Measurements from ENCODE around the gene GTF2F1.
"Not testable (repeated sequence)": the region's sequence is repeated elsewhere in the genome, so short reads cannot be mapped to it uniquely, and the experiment has no call there.

The GTF2F1 gene

DNA sequence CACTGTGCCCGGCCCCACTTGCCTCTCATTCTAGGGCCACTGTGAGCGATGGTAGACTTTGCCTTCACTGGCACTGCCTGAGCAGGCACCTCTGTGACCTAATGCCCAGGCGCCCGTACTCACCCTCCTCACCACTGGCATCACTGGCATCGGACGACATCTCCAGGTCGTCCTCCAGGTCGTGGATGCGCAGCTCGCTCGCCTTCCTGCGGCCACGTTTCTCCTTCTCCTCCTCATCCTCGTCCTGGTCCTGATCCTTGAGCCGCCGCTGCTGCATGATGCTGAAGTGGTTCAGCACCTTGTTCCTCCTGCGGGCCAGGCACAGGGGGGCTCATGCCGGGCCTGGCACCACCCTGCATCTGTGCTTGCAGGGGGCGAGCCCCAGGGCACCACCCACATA, 9.8 kb downstream of the GTF2F1 start:
- no peak for DNase-seq

DNA sequence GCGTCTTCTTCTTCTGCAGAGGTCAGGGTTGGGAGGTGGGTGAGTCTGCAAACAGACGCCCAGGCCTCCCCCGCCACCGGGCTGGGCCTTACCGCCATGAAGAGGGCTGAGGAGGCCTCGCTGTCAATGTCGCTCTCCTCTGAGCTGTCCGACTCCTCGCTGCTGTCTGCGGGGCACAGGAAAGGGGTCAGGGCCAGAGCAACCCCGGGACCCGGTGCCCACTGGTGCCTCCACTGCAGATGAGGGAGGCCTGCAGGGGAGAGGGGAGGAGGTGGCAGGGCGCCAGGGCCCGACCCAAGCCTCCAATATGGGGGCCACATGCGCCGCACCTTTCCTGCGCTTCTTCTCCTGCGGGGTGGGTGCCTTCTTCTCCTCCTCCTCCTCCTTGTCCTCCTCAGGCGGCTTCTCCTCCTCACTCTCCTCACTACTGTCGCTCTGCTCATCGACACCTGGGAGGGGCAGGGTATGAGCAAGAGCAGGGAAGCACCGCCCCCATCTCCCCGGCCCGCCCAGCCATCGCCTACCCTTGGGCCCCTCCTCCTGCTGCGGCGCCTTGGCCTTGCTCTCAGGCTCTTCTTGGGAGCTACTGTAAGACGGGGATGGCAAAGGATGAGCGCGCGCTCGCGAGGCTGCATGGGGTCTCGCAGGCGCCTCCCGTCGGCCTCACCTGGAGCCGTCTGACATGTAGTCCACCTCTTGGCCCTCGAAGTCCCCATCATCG, 11.8 kb downstream of the GTF2F1 start:
- no peak for DNase-seq

DNA sequence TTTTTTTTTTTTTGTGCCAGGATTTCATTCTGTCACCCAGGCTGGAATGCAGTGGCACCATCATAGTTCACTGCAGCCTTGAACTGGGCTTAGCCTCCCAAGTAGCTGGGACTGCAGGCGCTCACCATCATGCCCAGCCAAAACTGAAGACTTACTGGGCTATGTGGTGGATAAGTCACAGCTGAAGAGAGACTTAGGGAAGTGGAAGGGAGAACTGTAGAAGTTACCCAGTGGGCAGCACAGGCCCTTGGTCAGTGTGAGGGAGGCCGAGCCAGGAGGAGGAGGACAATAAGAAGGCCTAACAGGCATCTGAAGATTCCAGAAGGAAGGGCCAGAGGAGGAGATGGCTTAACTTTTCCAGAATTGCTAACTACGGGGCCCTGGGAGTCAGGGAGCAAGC, 13.2 kb downstream of the GTF2F1 start:
- DNase-seq: no peak

DNA sequence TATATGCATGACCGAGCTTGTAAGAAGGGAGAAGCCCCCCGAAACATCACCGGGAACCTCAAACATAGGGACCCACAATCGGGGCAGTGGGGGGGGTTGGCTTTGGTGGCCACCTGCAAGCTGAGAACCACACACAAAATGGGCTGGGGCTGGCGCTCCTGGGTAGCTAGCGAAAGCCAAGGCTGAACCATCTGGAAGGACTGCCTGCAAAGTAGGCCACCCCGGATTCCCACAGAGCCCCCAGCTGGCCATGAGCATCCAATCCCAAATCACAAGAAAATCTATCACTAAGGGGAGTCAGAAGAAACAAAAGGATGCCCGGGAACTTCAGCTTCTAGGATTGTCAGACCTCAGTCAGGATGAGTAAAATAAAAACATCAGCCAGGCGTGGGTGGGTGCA, 14.5 kb downstream of the GTF2F1 start:
- no peak for DNase-seq

DNA sequence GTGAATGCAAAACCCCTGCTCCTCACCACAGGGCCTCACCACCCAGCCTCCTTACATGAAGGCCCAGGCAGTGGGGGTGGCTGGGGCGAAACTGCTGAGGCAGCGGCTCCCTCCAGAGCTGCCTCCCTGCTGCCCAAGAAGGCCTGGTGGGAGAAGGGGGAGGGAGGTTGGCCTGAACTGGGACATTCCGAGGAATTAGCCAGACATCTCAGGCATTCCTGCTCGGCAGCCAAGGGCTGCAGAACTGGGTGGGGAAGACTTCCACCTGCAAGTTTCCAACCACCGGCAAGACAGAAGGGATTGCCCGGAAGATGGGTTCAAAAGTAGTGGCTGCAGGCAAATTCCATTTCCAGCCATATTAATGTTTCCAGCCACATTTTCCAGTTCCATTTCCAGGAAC, 14.9 kb downstream of the GTF2F1 start:
- DNase-seq: no peak

DNA sequence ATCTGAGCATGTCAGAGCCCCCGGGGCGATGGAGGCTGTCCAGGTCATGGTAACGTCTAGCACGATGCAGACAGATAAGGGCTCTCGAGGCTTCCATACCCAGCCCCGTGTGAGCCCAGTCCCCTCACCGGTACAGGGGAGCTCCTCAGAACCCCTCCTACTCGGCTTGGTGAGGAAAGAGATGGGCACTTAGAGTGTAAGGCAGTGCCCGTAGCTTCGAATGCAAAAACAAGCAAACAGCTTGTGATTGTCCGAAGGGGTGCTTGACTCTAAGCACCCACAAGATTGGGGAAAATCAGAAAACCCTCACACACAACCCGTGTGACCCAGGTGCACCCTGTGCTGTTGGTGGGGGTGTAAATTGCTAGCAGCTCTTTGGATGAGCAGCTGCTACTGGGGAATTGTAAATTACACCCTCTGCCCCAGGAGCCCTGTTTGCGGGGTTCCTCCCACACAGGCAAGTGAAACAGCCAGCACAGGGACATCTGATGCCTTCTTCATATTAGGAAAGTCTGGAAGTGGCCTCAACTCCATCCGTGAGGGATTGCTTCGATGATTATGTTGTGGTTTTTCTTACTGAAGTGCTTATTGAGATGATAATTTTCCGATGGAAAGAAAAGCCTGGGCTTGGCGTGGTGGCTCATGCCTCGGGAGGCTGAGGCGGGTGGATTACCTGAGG, 16.3 kb downstream of the GTF2F1 start:
- no peak for DNase-seq

DNA sequence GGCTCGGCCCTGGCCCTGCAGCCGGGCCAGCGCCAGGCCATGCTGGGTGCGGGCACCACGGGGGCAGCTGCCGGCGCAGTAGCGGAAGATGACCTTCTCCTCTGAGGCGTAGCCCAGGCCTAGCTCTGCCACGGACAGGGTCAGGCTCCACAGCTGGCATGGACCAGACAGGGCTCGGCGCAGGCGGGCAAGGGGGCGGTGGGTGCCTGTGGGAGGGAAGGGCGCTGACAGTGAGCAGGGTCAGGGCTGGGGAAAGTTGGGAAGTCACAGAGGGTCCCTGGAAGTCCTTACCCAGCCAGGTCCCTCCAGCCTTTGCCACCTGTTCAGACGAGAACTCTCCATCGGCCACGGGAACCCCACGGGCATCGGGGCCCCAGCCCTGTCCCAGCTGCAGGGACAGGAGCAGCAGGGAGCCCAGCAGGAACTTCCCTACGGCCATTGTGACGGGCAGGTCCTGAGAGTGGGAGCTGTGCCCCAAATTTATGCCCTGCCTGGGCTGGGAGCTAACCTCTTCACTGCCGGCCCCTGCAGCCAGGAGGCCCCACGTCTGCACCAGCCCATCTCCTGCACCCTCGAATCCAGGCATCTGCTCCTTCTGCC, 17.5 kb downstream of the GTF2F1 start, which contains the start of gene PSPN:
PSPN (minus strand) TSS at position 523 of the 600 bp plus-strand sequence; CDS start at position 439, 84 bp downstream.
- no peak for DNase-seq

DNA sequence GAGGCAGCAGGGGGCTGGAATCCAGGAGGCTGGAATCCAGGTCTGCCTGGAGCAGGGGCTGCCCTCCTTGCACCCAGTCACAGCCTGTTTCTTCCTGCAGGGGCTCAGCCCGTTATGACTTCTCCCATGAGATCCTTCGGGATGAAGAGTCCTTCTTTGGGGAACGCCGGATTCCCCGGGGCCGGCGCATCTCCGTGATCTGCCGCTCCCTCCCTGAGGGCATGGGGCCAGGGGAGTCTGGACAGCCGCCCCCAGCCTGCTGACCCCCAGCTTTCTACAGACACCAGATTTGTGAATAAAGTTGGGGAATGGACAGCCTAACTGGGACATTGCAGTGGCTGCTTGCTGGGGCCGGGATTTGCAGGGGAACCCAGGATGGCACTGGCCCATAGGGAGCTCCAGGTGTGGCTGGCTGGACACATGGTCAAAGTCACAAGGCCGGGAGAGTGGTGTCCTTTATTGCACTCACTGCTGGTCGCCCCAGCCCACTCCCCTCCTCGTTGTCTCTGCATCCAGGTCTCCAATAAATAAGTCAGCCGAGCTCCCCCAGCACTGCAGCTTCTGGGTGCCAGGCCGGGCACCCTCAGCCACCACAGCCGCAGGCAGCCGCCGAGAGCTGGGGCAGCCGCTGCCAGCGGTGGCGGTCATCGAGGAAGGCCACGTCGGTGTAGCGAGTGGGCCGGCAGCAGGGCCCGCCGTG, 18.1 kb downstream of the GTF2F1 start:
- DNase-seq: no peak

DNA sequence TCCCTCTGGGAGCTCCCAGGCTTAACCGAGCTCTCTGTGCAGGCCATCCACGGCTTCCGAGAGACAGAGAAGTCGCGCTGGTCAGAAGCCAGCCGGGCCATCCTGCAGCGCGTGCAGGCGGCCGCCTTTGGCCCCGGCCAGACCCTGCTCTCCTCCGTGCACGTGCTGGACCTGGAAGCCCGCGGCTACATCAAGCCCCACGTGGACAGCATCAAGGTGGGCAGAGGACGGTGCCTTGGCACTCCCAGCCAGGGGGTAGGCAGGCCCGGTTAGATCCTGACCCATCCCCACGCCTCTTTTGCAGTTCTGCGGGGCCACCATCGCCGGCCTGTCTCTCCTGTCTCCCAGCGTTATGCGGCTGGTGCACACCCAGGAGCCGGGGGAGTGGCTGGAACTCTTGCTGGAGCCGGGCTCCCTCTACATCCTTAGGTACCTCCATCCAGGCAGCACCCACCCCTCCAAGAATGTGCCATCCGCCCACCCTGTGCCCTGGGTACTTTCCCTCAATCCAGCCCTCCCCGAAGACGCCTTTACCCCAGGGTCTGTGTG, 18.7 kb downstream of the GTF2F1 start:
- DNase-seq: no peak

DNA sequence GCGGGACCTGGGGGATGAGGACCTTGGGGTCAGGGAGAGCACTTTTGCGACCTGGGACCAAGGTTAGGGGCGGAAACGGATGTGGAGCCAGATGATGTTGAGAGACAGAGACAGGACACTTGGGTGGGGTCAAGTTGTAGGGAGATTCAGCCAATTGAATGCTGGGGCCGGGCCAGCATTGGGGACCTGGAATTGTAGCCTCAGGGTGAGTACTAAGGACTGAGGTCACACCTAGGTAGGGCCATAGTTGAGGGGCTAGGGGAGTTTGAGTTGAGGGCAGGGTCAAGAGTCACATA, 19.2 kb downstream of the GTF2F1 start:
- DNase-seq: no peak

DNA sequence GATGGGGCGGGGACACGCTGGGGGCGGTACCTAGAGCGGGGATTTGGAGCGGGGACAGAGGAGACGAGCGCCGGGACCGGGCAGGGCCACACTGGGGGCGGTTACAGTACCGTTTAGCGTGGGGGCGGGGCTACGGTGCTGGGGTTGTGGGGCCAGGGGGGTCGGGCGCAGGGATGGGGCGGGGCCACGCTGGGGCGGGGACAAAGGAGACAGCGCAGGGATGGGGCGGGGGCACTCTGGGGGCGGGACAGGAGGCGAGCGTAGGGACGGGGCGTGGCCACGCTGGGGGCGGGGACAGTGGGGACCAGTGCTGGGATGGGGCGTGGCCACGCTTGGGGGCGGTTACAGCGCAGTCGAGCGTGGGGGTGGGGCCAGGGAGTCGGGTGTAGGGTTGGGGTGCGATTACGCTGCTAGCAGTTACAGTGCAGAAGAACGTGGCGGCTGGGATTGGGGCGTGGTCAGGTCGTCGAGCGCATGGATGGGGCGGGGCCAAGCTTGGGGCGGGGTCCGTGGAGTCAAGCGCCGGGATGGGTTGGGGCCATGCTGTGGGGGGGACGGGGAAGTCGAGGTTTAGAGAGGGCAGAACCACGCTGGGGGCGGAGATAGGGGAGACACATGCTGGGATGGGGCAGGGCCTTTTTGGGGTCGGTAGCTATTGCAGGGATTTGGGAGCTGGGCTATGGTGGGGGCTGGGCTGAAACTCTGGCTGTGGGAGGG, 19.7 kb downstream of the GTF2F1 start:
- peak; percentile 99 for DNase-seq

DNA sequence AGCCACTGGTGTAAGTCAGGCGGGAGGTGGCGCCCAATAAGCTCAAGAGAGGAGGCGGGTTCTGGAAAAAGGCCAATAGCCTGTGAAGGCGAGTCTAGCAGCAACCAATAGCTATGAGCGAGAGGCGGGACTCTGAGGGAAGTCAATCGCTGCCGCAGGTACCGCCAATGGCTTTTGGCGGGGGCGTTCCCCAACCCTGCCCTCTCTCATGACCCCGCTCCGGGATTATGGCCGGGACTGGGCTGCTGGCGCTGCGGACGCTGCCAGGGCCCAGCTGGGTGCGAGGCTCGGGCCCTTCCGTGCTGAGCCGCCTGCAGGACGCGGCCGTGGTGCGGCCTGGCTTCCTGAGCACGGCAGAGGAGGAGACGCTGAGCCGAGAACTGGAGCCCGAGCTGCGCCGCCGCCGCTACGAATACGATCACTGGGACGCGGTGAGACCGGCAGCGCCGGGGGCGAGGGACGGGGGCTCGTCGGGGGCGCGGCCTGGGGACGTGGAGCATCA, 20.3 kb downstream of the GTF2F1 start, which contains the start of gene ALKBH7:
ALKBH7 (plus strand) TSS at position 201 of the 502 bp plus-strand sequence; CDS start at position 228, 27 bp downstream.
- peak; percentile 97 for DNase-seq

DNA sequence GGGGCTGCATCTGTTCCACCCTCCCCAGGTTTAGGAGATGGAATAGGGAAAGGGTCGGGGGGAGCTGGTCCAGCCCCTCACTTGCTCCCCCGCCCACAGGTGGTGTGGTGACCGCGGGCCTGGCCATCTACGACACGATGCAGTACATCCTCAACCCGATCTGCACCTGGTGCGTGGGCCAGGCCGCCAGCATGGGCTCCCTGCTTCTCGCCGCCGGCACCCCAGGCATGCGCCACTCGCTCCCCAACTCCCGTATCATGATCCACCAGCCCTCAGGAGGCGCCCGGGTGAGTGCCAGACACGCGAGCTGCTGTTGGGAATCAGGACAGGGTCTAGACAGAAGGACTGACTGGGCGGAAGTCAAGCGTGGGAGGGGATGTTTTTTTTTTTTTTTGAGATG, 28.6 kb downstream of the GTF2F1 start:
- no peak for DNase-seq

DNA sequence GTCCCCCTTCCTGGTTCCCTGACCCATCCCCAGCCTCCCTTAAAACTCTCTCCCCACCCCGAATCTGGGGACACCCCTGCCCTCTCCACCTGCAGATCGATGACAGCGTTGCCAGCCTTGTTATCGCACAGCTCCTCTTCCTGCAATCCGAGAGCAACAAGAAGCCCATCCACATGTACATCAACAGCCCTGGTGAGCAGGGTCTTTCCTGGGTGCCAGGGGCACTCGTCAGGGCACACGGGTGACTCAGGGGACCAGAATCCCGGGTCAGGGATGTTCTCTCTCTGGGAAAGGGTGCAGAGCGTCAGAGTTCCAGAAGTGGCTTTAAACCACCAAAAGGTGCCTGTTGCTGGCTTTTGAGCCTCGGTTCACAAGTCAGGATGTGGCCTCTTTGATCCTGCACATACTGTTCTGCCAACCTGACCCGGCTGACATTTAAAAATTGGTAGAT, 30.6 kb downstream of the GTF2F1 start:
- DNase-seq: no peak

DNA sequence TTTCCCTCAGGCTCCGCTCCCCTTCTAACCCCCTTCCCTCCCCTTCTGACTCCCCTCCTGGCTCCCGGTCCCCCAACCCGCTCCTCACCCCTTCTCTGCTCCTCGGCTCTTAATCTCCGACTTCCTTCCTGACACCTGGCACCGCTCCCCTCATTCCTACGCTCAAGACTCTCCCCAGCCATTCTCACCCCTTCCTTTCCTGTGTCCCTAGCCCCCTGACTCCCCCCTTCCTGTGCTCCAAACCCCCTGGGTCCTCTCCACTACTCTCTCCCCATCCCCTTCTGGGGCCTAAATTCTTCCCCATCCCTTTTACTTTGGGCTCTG, 31.0 kb downstream of the GTF2F1 start:
- no peak for DNase-seq

DNA sequence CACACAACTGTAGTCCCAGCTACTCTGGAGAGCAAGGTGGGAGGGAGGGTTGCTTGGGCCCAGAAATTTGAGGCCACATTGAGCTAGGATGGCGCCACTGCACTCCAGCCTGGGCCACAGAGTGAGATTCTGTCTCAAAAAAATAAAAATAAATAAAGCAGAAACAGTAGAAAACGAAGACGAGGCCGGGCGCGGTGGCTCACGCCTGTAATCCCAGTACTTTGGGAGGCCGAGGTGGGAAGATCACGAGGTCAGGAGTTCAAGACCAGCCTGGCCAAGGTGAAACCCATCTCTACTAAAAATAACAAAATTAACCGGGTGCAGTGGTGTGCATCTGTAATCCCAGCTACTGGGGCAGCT, 32.1 kb downstream of the GTF2F1 start:
- not testable (repeated sequence) for DNase-seq

DNA sequence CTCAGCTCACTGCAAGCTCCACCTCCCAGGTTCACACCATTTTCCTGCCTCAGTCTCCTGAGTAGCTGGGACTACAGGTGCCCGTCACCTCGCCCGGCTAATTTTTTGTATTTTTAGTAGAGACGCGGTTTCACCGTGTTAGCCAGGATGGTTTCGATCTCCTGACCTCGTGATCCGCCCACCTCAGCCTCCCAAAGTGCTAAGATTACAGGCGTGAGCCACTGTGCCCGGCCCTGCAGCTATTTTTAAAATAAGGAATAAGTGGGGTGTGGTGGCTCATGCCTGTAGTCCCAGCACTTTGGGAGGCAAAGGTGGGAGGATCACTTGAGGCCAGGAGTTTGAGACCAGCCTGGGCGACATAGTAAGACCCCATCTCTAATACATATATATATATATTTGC, 32.5 kb downstream of the GTF2F1 start:
- DNase-seq: not testable (repeated sequence)

DNA sequence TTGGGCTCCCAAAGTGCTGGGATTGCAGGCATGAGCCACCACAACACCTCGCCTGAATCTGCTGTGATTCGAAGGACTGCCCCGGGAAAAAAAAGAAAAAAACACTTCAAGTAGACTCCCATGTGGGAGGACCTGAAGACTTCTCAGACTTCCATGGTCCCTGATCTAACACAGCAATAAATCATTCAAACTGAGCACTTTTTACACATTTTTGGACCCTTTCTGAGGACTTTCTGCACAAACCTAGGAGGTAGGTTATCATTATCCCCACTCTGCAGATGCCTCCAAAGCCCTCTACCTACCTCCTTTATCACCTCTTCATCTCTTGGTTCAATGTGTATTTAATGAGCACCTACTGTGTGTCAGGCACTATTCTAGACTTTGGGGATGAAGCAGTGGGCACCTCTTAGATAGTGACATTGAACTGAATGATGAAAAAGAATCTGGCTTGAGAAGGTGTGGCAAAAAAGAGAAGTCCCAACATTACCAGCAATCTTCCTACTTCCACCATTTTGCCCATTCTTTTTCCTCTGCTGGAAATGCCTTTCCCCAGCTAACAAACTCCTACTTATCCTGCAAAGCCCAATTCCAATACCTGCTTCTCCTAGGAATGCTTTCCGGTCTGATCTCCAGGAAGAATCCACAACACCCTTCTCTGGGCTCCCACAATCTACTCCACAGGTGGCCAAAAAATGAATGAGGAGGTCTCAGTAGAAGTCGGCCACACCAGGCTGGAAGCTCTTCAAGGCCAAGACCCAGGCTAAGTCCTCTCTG, 33.2 kb downstream of the GTF2F1 start:
- DNase-seq: no peak

DNA sequence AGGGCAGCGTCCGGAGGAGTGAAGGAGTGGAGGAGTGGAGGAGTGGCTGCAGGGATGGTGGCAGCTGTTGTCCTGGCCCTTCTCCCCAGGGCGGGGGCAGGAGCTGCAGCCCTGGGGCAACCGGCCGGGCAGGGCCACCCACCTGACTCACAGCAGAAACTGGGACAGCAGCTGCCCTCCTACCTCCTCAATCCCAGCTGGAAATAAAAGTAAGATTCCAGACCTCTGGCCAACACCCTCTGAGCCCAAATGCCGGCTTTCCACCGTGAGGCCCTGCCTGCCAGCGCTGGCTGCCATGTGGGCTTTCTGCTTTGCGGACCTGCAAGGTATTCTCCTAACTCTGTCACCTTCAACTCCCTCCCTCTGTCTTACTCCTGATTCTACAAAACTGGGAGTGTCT, 35.0 kb downstream of the GTF2F1 start:
- no peak for DNase-seq

DNA sequence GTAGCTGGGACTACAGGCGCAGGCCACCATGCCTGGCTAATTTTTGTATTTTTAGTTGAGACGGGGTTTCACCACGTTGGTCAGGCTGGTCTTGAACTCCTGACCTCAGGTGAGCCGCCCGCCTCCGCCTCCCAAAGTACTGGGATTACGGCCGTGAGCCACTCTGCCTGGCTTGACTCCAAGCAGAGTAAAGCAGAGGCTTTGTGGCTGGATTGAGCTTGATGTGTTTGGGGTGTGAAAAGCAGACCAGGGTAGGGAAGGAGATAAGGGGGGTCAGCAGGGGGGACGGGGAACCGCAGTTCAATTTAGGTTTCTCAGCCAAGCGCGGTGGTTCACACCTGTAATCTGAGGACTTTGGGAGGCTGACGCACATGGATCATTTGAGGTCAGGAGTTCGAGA, 35.8 kb downstream of the GTF2F1 start:
- DNase-seq: no peak

DNA sequence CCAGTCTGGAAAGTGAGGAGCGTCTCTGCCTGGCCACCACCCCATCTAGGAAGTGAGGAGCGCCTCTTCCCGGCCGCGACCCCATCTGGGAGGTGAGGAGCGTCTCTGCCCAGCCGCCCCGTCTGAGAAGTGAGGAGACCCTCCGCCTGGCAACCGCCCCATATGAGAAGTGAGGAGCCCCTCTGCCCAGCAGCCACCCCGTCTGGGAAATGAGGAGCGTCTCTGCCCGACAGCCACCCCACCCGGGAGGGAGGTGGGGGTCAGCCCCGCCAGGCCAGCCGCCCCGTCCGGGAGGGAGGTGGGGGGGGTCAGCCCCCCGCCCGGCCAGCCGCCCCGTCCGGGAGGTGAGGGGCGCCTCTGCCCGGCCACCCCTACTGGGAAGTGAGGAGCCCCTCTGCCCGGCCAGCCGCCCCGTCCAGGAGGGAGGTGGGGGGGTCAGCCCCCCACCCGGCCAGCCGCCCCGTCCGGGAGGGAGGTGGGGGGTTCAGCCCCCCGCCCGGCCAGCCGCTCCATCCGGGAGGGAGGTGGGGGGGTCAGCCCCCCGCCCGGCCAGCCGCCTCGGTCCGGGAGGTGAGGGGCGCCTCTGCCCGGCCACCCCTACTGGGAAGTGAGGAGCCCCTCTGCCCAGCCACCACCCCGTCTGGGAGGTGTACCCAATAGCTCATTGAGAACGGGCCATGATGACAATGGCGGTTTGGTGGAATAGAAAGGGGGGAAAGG, 37.5 kb downstream of the GTF2F1 start:
- not testable (repeated sequence) for DNase-seq
